ENCODE results near the gene IGF2R.
A peak's percentile ranks its signal among the peaks of the same experiment; 100 is the strongest.
"Not testable (repeated sequence)": the region's sequence is repeated elsewhere in the genome, so short reads cannot be mapped to it uniquely, and the experiment has no call there.

IGF2R gene

GRCh38 chr6:160088069-160088783 is 119.3 kb downstream of the IGF2R start:
- TF ChIP-seq CTCF (IDR thresholded peaks at IDR 0.05; ENCODE audit: insufficient read depth, missing control alignments): peak; percentile 52
- DNase-seq (ENCODE audit: insufficient read length, low spot score): peak; percentile 43
- no peak for FAIRE-seq

GRCh38 chr6:160088784-160089533 is 120.1 kb downstream of the IGF2R start:
- DNase-seq (ENCODE audit: insufficient read length, low spot score): no peak
- no peak for TF ChIP-seq CTCF (IDR thresholded peaks at IDR 0.05; ENCODE audit: insufficient read depth, missing control alignments)
- no peak for FAIRE-seq

- no peak for DNase-seq (ENCODE audit: insufficient read length, low spot score)
- no peak for FAIRE-seq
- no peak for TF ChIP-seq CTCF (IDR thresholded peaks at IDR 0.05; ENCODE audit: insufficient read depth, missing control alignments)
Observed at GRCh38 chr6:160089534-160089897, 120.6 kb downstream of the IGF2R start.

- not testable (repeated sequence) for FAIRE-seq
Observed at GRCh38 chr6:160090442-160091239, 121.8 kb downstream of the IGF2R start.

GRCh38 chr6:160092176-160092575 is 123.3 kb downstream of the IGF2R start:
- DNase-seq (ENCODE audit: insufficient read length, low spot score); FAIRE-seq: not testable (repeated sequence)

More at GRCh38 chr6:160090442-160091239, 121.8 kb downstream of the IGF2R start:
- not testable (repeated sequence) for DNase-seq (ENCODE audit: insufficient read length, low spot score)

- FAIRE-seq: no peak
Observed at GRCh38 chr6:160092602-160093001, 123.7 kb downstream of the IGF2R start.

GRCh38 chr6:160093061-160093460 is 124.2 kb downstream of the IGF2R start:
- DNase-seq (ENCODE audit: insufficient read length, low spot score): no peak
- TF ChIP-seq CTCF (IDR thresholded peaks at IDR 0.05; ENCODE audit: insufficient read depth, missing control alignments): no peak
- no peak for FAIRE-seq

More at GRCh38 chr6:160092602-160093001, 123.7 kb downstream of the IGF2R start:
- DNase-seq (ENCODE audit: insufficient read length, low spot score): no peak
- no peak for TF ChIP-seq CTCF (IDR thresholded peaks at IDR 0.05; ENCODE audit: insufficient read depth, missing control alignments)
